Panc1 (cell line): ENCODE measurements around the gene HEPACAM. TPM values are rescaled to one million over a fixed set of nuclear protein-coding genes. Genes with fewer than 3 reads are reported as not detected.

ENCODE experiments used
- ATAC-seq: fragments of 200-7000 bp; cut with Tn5 transposase; 2 replicates; pipeline ENCODE4 v1.9.1; 2020; ENCODE audit warnings: mild to moderate bottlenecking, moderate library complexity
- BruUV-seq: library from RNA; stranded (reverse); fragments of 400-500 nt; replicated peaks from 2 replicates; lab custom pipeline; 2021; lab: Mats Ljungman, UMichigan
- CTCF ChIA-PET: fragments of 300-600 bp; sonication (Branson Sonifier 250); formaldehyde crosslinking; loops from one replicate; lab custom pipeline; 2022; ENCODE audit warnings: antibody characterized with exemption; lab: Charles Lee
- POLR2A ChIA-PET: fragments of 300-600 bp; sonication (Branson Sonifier 250); formaldehyde crosslinking; loops from one replicate; lab custom pipeline; 2022; ENCODE audit warnings: antibody characterized with exemption; lab: Charles Lee
- DNase-seq: peaks from one replicate; pipeline ENCODE4 v3.0.0-alpha.2; 2010; ENCODE audit warnings: low read depth, low spot score
- H3K27ac ChIP-seq: 2 replicates; pipeline ENCODE4 v1.5.1; 2011; ENCODE audit warnings: mild to moderate bottlenecking, low read length, inconsistent platforms
- H3K27me3 ChIP-seq: fragments of 200-500 bp; sonication (Bioruptor generic); 2 replicates; pipeline ENCODE4 v1.6.0; 2014; ENCODE audit warnings: low read length, inconsistent platforms; ENCODE audit not compliant: control insufficient read depth, insufficient read depth
- H3K36me3 ChIP-seq: fragments of 200-500 bp; sonication (Bioruptor generic); 2 replicates; pipeline ENCODE4 v1.5.1; 2014; ENCODE audit warnings: inconsistent platforms, mild to moderate bottlenecking, low read length, moderate library complexity; ENCODE audit not compliant: control insufficient read depth, insufficient read depth
- H3K4me1 ChIP-seq: 2 replicates; pipeline ENCODE4 v1.5.1; 2011; ENCODE audit warnings: inconsistent platforms, mild to moderate bottlenecking, low read length, moderate library complexity; ENCODE audit not compliant: control insufficient read depth, insufficient read depth
- H3K4me3 ChIP-seq, 2 experiments: 2 replicates each; pipeline ENCODE4 v1.5.1; 2011 to 2012; ENCODE audit warnings: low read depth in 2 of 2, low read length in 2 of 2, mild to moderate bottlenecking in 2 of 2, inconsistent platforms in 1 of 2, moderate library complexity in 1 of 2
- H3K9me3 ChIP-seq: fragments of 200-500 bp; sonication (Bioruptor generic); 2 replicates; pipeline ENCODE4 v1.5.1; 2014; ENCODE audit warnings: low read depth, mild to moderate bottlenecking, inconsistent platforms, low read length, moderate library complexity; ENCODE audit not compliant: control insufficient read depth, insufficient read depth
- POLR2AphosphoS5 ChIP-seq: IDR thresholded peaks from 2 replicates; pipeline ENCODE4 v1.6.1; 2012; ENCODE audit warnings: mild to moderate bottlenecking, low read depth, low read length, moderate library complexity
- SIN3A ChIP-seq: IDR thresholded peaks from 2 replicates; pipeline ENCODE4 v1.6.1; 2012; ENCODE audit warnings: low read depth, mild to moderate bottlenecking, low read length, moderate library complexity, borderline replicate concordance; ENCODE audit not compliant: insufficient read depth
- TCF7L2 ChIP-seq: IDR thresholded peaks from 2 replicates; pipeline ENCODE4 v1.6.1; 2011; ENCODE audit warnings: mild to moderate bottlenecking, low read depth, low read length, inconsistent platforms
- in situ Hi-C: cut with HindIII; loops from 2 replicates; pipeline ENCODE4 v1.10.0; 2016; ENCODE audit warnings: low sequenced_read_pairs, low pct_unique_long_range_greater_than_20kb
- intact Hi-C: fragments of 100-400 bp; cut with micrococcal nuclease; formaldehyde crosslinking; loops from one replicate; pipeline ENCODE4 v1.10.0; 2022; ENCODE audit not compliant: unreplicated experiment
- total RNA-seq: library from RNA; stranded (reverse); gene quantifications from one replicate; pipeline ENCODE4 v1.2.1, GENCODE V29; 2021; ENCODE audit not compliant: unreplicated experiment
- TF ChIP-seq, protein P1 (sequence below), 2 experiments: IDR thresholded peaks; 2 replicates each; pipeline ENCODE4 v1.6.1; 2011 to 2012; ENCODE audit warnings: low read depth in 2 of 2, control low read depth in 1 of 2, low read length in 1 of 2, mild to moderate bottlenecking in 1 of 2, moderate library complexity in 1 of 2; ENCODE audit not compliant: insufficient read depth in 1 of 2
- TF ChIP-seq, protein P2 (sequence below): fragments of 450-650 bp; IDR thresholded peaks from 2 replicates; pipeline ENCODE4 v1.5.1; 2017; ENCODE audit warnings: mild to moderate bottlenecking

HEPACAM gene
- total RNA-seq, 1 experiment from 2014 or later: not detected

DNA sequence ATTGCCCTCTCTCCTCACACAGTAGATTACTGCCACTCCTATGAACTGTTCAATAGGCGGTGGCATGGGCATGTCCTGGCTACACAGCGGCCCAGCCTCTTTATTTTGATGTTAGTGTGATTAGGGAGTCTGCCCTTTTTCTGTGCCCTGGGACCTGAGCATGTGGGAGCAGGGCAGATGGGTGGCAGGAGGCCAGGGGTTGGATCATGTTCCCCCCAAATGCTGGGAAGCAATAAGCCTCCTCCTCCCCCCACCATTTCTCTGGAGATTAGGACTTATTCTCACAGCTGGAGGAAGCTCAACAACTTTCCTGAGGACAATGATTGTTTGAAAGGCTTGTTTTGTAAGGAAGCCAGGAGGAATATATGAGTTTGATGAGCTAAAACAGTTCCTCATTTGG, 15.9 kb downstream of the HEPACAM start:
- POLR2A ChIA-PET: no interaction called here
- no peaks in the 10 kb centered on the region for H3K36me3 ChIP-seq
- CTCF ChIA-PET: no interaction called here
- intact Hi-C loops: loop anchor here (10.0 kb wide), 1 partner anchor 115 kb away; no protein-coding TSS in a partner anchor
- no peaks in the 10 kb centered on the region for H3K4me1 ChIP-seq
- no peak overlapping the region for H3K4me3 ChIP-seq
- TF ChIP-seq, protein P1, sequence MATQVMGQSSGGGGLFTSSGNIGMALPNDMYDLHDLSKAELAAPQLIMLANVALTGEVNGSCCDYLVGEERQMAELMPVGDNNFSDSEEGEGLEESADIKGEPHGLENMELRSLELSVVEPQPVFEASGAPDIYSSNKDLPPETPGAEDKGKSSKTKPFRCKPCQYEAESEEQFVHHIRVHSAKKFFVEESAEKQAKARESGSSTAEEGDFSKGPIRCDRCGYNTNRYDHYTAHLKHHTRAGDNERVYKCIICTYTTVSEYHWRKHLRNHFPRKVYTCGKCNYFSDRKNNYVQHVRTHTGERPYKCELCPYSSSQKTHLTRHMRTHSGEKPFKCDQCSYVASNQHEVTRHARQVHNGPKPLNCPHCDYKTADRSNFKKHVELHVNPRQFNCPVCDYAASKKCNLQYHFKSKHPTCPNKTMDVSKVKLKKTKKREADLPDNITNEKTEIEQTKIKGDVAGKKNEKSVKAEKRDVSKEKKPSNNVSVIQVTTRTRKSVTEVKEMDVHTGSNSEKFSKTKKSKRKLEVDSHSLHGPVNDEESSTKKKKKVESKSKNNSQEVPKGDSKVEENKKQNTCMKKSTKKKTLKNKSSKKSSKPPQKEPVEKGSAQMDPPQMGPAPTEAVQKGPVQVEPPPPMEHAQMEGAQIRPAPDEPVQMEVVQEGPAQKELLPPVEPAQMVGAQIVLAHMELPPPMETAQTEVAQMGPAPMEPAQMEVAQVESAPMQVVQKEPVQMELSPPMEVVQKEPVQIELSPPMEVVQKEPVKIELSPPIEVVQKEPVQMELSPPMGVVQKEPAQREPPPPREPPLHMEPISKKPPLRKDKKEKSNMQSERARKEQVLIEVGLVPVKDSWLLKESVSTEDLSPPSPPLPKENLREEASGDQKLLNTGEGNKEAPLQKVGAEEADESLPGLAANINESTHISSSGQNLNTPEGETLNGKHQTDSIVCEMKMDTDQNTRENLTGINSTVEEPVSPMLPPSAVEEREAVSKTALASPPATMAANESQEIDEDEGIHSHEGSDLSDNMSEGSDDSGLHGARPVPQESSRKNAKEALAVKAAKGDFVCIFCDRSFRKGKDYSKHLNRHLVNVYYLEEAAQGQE (IDR thresholded peaks at IDR 0.05; ENCODE audit: insufficient read depth in 1 of 2, low read depth in 2 of 2, low read length in 1 of 2): no peak
- TF ChIP-seq TCF7L2 (no peak), SIN3A (no peak), POLR2AphosphoS5 (no peak)
- TF ChIP-seq, protein P2, sequence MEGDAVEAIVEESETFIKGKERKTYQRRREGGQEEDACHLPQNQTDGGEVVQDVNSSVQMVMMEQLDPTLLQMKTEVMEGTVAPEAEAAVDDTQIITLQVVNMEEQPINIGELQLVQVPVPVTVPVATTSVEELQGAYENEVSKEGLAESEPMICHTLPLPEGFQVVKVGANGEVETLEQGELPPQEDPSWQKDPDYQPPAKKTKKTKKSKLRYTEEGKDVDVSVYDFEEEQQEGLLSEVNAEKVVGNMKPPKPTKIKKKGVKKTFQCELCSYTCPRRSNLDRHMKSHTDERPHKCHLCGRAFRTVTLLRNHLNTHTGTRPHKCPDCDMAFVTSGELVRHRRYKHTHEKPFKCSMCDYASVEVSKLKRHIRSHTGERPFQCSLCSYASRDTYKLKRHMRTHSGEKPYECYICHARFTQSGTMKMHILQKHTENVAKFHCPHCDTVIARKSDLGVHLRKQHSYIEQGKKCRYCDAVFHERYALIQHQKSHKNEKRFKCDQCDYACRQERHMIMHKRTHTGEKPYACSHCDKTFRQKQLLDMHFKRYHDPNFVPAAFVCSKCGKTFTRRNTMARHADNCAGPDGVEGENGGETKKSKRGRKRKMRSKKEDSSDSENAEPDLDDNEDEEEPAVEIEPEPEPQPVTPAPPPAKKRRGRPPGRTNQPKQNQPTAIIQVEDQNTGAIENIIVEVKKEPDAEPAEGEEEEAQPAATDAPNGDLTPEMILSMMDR: no peak
- BruUV-seq: no TSS peak
- in situ Hi-C loops: no loop called here
- H3K27me3 ChIP-seq: no peaks in the 10 kb centered on the region; the same call in 1 of the 2 replicates
- no peak overlapping the region for H3K27ac ChIP-seq
- H3K9me3 ChIP-seq: no peaks in the 10 kb centered on the region
- no peak for ATAC-seq
- DNase-seq: no peak

DNA sequence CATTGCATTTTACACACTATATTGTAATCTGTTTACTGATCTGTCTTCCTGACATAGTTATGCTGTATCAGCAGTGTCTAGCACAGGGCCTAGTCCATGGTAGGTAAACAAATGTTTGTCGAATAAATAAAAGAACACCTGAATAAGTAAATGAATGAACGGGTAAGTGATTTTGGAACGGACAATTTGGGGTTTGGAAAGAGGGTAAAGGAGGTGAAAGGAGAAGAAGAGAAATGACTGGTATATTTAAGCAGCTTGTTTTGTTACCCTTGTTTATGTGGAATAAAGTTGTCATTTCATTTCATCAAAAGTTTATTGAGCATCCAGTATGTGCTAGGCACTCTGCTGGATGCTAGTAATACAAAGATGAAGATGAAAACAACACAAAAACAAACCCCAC, 16.9 kb downstream of the HEPACAM start, which contains the start of gene HEPN1:
HEPN1 (plus strand) TSS at position 301 of the 400 bp plus-strand sequence.
- ATAC-seq (no peak), DNase-seq (no peak)
- ChIA-PET CTCF (no interaction called here), POLR2A (no interaction called here)
- BruUV-seq: no TSS peak
- in situ Hi-C loops (no loop called here), intact Hi-C loops (loop anchor here (10.0 kb wide), 1 partner anchor 116 kb away; no protein-coding TSS in a partner anchor)
- no peak within 1 kb of the TSS for H3K27ac ChIP-seq
- TF ChIP-seq, protein P2: no peak
- no peak for TF ChIP-seq POLR2AphosphoS5
- TF ChIP-seq, protein P1 (IDR thresholded peaks at IDR 0.05; ENCODE audit: insufficient read depth in 1 of 2, low read depth in 2 of 2, low read length in 1 of 2): no peak
- TF ChIP-seq SIN3A: no peak
- TF ChIP-seq TCF7L2: no peak
- H3K9me3 ChIP-seq: no peaks in the 10 kb centered on the region
- no peaks in the 10 kb centered on the region for H3K36me3 ChIP-seq
- H3K4me3 ChIP-seq: no peak within 1 kb of the TSS
- no peaks in the 10 kb centered on the region for H3K4me1 ChIP-seq
- H3K27me3 ChIP-seq: no peaks in the 10 kb centered on the region; the same call in 1 of the 2 replicates
